ENCODE measurements around the gene CDKAL1. TPM values are rescaled to one million over a fixed set of nuclear protein-coding genes. Genes with fewer than 3 reads are reported as not detected.

CDKAL1 gene
- total and polyA plus RNA-seq, 2 donors (not counting 3 experiments of a cell fraction or from before 2014, with no cell fraction given) = 6.1 to 20.5 TPM

- H3K9me3 ChIP-seq (replicated peaks; ENCODE audit: control insufficient read depth, insufficient read depth, low read length) = no peaks in the 10 kb centered on the region
- dilution Hi-C loops (cut with MboI; ENCODE audit: extremely low pct_ligation_motif_present, low sequenced_read_pairs) = no loop called here
- no peak overlapping the region for H3K4me3 ChIP-seq (replicated peaks in 1 of 3; ENCODE audit: insufficient read depth in 1 of 3, low read depth in 1 of 3, low read length in 3 of 3)
- ChIA-PET CTCF (no interaction called here), POLR2A (no interaction called here)
- intact Hi-C loops (cut with micrococcal nuclease) = loop anchor here (2.0 kb wide), 1 partner anchor 39 kb away; no protein-coding TSS in a partner anchor
- no peaks in the 10 kb centered on the region for H3K27me3 ChIP-seq (ENCODE audit: control insufficient read depth in 2 of 2, insufficient read depth in 2 of 2, low read length in 2 of 2)
- H3K9ac ChIP-seq (replicated peaks; ENCODE audit: extremely low read depth, insufficient read depth, low read length) = no peak overlapping the region
- H3K27ac ChIP-seq (ENCODE audit: insufficient read depth, low read depth, low read length) = no peak overlapping the region
- peaks cover 37% of the 10 kb centered on the region for H3K4me1 ChIP-seq (ENCODE audit: control insufficient read depth, extremely low read depth, insufficient read depth, low read length)
- no peak overlapping the region for H2AFZ ChIP-seq (ENCODE audit: low read depth, low read length)
- H4K20me1 ChIP-seq (replicated peaks; ENCODE audit: control insufficient read depth, extremely low read depth, insufficient read depth, low read length) = no peaks in the 10 kb centered on the region
- no peaks in the 10 kb centered on the region for H3K36me3 ChIP-seq (ENCODE audit: control insufficient read depth in 2 of 2, extremely low read depth in 1 of 2, insufficient read depth in 2 of 2, low read length in 2 of 2)
- no peaks in the 10 kb centered on the region for H3K9me1 ChIP-seq (replicated peaks; ENCODE audit: control insufficient read depth, extremely low read depth, insufficient read depth, low read length)
- FAIRE-seq (no peak), DNase-seq (ENCODE audit: low read depth, low spot score) (no peak)
- no peak for TF ChIP-seq JUN (IDR thresholded peaks at IDR 0.05; ENCODE audit: borderline replicate concordance, insufficient read depth, insufficient read length, low read depth)
- TF ChIP-seq POLR2AphosphoS5 (IDR thresholded peaks at IDR 0.05; ENCODE audit: insufficient read depth, low read depth, low read length) = no peak
- H3K4me2 ChIP-seq (ENCODE audit: insufficient read depth, low read length) = no peak overlapping the region
- BruUV-seq (replicated peaks) = no TSS peak
- H3K79me2 ChIP-seq (ENCODE audit: control insufficient read depth, insufficient read depth, low read length) = no peaks in the 10 kb centered on the region
Observed at GRCh38 chr6:21107796-21108195, 573.5 kb downstream of the CDKAL1 start.

GRCh38 chr6:21109391-21110178 is 575.3 kb downstream of the CDKAL1 start:
- no peaks in the 10 kb centered on the region for H3K9me1 ChIP-seq (replicated peaks; ENCODE audit: control insufficient read depth, extremely low read depth, insufficient read depth, low read length)
- H3K9me3 ChIP-seq (replicated peaks; ENCODE audit: control insufficient read depth, insufficient read depth, low read length) = no peaks in the 10 kb centered on the region
- dilution Hi-C loops (cut with MboI; ENCODE audit: extremely low pct_ligation_motif_present, low sequenced_read_pairs) = no loop called here
- peaks cover 37% of the 10 kb centered on the region for H3K4me1 ChIP-seq (ENCODE audit: control insufficient read depth, extremely low read depth, insufficient read depth, low read length)
- peak overlapping the region; percentile 19 for H2AFZ ChIP-seq (ENCODE audit: low read depth, low read length)
- intact Hi-C loops (cut with micrococcal nuclease) = loop anchor here (1.0 to 10.0 kb wide), 11 partner anchors 41 to 707 kb away; partner anchors contain the start of gene E2F3
- no peaks in the 10 kb centered on the region for H3K79me2 ChIP-seq (ENCODE audit: control insufficient read depth, insufficient read depth, low read length)
- ChIA-PET CTCF (interaction anchor here (0.9 to 1.4 kb wide), 7 partner anchors 9 to 546 kb away, joined by 3 to 4 read pairs (median 3); no protein-coding TSS in a partner anchor), POLR2A (no interaction called here)
- peak overlapping the region; percentile 94 for H3K4me2 ChIP-seq (ENCODE audit: insufficient read depth, low read length)
- FAIRE-seq (peak; percentile 78), DNase-seq (ENCODE audit: low read depth, low spot score) (peak; percentile 94)
- peak overlapping the region in 1 of 3 experiments; percentile 62 for H3K4me3 ChIP-seq (replicated peaks in 1 of 3; ENCODE audit: insufficient read depth in 1 of 3, low read depth in 1 of 3, low read length in 3 of 3)
- no peaks in the 10 kb centered on the region for H4K20me1 ChIP-seq (replicated peaks; ENCODE audit: control insufficient read depth, extremely low read depth, insufficient read depth, low read length)
- H3K9ac ChIP-seq (replicated peaks; ENCODE audit: extremely low read depth, insufficient read depth, low read length) = peak overlapping the region; percentile 94
- H3K27ac ChIP-seq (ENCODE audit: insufficient read depth, low read depth, low read length) = peak overlapping the region; percentile 99
- no peak for TF ChIP-seq POLR2A (IDR thresholded peaks at IDR 0.05; ENCODE audit: low read depth, low read length)
- peak; percentile 80 for TF ChIP-seq POLR2AphosphoS5 (IDR thresholded peaks at IDR 0.05; ENCODE audit: insufficient read depth, low read depth, low read length)
- TF ChIP-seq MYC (IDR thresholded peaks at IDR 0.05; ENCODE audit: low read depth, low read length) = no peak
- peak; percentile 79 for TF ChIP-seq JUN (IDR thresholded peaks at IDR 0.05; ENCODE audit: borderline replicate concordance, insufficient read depth, insufficient read length, low read depth)
- TF ChIP-seq MAX (IDR thresholded peaks at IDR 0.05; ENCODE audit: insufficient read depth, insufficient read length) = no peak
- TF ChIP-seq CTCF (IDR thresholded peaks at IDR 0.05; ENCODE audit: extremely low read depth in 1 of 2, insufficient read depth in 1 of 2, low read depth in 1 of 2, low read length in 2 of 2) = no peak
- TF ChIP-seq EZH2 (IDR thresholded peaks at IDR 0.05; ENCODE audit: borderline replicate concordance, low read depth, low read length, severe bottlenecking) = no peak
- TF ChIP-seq GATA2 (IDR thresholded peaks at IDR 0.05; ENCODE audit: insufficient read depth, insufficient read length, low read depth, low read length) = peak; percentile 80
- TF ChIP-seq FOS (IDR thresholded peaks at IDR 0.05; ENCODE audit: borderline replicate concordance, insufficient read depth, low read length) = peak; percentile 88
- no peaks in the 10 kb centered on the region for H3K36me3 ChIP-seq (ENCODE audit: control insufficient read depth in 2 of 2, extremely low read depth in 1 of 2, insufficient read depth in 2 of 2, low read length in 2 of 2)
- TSS peak; percentile 66 for BruUV-seq (replicated peaks)
- no peaks in the 10 kb centered on the region for H3K27me3 ChIP-seq (ENCODE audit: control insufficient read depth in 2 of 2, insufficient read depth in 2 of 2, low read length in 2 of 2)
